Retina (tissue), 1 donor: ENCODE data around the gene SRPK3.
"Not testable (repeated sequence)": the region's sequence is repeated elsewhere in the genome, so short reads cannot be mapped to it uniquely, and the experiment has no call there.

ENCODE experiments used
- DNase-seq: peaks from one replicate; pipeline ENCODE4 v3.0.0-alpha.2; 2016

The SRPK3 gene

DNA sequence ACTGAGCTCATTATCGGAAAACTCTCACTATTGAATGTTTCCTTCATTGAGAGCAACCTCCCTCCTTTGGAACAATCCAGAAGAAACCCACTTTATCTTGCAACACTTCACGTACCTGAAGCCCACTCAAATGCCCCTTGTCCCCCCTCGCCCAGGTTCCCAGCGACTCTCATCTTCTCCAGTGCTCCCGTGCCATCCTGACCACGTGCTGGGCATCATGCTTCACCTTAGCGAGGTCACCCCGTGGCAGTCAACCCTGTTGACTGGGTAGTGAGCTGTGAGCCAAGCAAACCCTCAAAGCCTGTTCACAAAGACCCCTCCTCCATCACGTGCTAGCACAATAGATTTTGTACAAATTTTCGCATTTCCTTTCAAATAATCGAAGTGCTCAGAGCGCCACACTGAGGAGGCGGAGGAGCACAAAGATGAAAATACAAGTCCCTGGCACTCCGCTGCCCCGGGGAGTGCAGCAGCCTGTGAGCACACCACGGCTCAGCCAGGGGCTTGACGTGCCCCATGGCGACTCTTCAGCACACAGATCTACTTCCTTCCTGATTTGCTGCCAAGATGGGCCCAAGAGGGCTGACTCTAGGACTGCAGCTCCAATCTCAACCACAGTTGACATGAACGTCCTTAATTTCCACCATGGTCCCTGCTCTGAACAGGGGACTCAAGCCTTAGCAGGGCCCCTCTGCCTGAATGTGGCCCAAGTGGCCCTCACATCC is 33.9 kb downstream of the SRPK3 start:
- no peak for DNase-seq

DNA sequence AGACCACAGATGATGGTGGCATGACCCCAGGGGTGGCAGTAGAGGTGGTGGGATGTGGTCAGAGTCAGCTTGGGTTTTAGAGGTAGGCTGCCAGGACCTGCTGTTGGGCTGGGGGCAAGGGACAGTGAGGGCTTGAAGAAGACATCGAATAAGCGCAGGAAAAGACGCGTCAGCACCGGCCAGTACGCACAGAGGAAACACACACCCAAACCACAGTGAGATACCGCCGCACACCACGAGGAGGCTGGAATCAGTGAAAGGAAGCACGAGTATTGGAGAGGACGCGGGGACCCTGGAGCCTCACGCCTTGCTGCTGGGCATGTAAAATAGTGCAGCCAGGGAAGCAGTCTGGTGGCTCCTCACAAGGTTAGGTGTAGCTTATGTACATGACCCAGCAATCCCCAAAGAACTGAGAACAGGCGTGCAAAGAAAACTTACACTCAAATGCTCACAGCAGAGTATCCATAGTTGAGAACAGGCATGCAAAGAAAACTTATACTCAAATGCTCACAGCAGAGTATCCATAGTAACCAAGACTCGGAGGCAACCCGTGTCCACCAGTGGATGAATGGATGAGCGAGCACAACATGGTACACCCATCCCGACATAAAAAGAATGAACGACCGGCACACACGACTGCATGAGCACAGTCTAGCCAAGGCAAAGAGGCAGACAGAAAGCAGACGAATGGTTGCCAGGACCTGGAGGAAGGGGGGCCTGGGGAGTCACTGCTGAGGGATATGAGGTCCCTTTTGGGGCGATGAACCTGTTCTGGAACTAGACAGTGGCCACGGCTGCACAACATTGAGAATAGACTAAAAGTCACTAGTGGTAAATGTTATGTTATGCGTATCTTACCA is 36.2 kb downstream of the SRPK3 start:
- DNase-seq, result no peak

DNA sequence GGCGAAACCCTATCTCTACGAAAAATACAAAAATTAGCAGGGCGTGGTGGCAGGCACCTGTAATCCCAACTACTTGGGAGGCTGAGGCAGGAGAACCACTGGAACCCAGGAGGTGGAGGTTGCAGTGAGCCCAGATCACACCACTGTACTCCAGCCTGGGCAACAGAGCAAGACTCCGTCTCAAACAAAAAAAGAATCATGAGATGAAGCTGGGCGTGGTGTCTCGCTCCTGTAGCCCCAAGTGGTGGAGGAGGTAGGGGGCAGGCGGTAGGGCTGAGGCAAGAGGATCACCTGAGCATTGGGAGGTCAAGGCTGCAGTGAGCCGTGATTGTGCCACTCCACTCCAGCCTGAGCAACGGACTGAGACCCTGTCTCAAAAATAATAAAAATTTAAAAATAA is 37.2 kb downstream of the SRPK3 start:
- not testable (repeated sequence) for DNase-seq

DNA sequence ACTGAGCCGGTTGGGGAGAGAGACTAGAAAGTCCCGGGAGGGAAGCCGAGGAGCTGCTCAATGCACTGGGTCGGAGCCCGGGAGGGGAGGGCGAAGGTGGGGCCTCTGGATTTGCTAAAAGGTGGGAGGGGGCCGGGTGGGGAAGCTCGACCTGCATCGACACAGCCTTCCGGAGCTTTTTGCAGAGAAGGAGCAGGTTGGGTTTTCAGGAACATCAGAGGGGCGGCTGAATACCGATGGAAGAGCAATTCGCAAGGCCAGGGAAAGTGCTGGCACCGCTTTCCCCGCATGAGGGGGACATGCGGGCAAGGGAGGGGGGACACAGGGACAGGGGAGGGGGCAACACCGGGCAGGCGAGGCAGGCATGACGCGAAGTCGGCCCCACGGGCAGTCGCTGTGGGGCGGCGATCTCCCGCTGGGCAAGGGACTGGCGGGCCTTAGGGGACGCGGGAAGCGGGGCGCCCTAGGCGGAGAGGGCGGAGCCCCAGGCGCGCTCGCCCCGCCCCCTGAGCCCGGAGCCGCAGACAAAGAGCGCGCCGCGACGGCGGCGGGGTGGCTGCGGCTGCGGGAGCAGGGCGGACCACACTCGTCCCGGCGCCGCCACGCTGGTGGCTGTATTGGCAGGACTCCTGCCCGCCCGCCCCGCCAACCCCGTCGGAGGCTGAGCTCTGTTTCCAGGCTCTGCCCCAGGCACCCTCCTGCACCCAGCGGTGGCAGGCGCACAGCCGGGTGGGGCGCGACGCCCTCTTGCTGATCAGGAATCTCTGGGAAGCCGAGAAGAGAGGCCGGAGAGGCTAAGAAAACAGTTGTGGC is 37.9 kb downstream of the SRPK3 start:
- DNase-seq, result peak; percentile 82

DNA sequence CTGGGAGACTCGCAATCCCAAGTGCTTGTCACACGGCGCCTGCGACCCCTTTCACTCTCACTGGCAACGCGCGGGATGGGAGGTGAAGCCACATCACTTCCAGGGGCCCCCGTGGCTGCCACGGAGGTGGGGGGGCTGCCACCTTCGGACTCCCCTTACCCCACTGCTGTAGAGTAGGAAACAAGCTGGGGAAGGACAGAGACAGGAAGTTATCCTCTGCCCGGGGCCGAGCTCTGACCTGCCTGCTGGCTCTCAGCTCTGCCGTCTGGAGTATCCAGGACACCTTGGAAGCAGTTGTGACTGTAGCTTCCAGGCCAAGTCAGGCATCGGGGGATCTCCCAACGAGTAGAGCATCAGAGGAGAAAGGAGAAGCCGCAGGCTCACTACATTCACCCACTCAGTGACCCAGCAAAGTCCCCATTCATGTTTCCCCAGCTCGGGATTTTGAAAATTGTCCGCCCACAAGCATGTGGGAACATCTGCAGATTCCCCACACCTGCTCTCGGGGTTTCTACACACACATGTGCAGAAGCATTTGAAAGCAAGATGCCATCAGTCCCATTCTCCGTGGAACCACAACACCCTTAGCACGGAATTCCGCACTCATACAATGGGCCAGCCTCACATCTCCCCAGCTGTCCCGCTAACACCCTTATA is 38.7 kb downstream of the SRPK3 start:
- DNase-seq, result no peak

DNA sequence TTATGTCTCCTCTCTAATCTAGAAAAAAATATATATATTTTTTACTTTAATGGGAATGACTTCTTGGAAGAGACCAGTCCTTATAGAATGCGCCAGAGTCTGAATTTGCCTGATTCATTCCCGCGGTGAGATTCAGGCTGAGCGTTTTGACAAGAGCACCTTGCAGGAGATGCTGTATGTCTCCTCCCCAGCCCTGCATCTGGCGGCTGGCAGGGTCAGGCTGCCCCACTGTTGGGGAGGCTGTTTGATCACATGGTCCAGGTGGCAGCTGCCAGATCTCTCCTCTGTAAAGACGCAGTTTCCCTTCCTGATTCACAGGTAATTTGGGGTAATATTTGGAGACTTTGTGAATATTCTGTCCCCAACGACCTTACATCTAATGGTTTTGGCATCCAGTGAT is 39.8 kb downstream of the SRPK3 start:
- no peak for DNase-seq

DNA sequence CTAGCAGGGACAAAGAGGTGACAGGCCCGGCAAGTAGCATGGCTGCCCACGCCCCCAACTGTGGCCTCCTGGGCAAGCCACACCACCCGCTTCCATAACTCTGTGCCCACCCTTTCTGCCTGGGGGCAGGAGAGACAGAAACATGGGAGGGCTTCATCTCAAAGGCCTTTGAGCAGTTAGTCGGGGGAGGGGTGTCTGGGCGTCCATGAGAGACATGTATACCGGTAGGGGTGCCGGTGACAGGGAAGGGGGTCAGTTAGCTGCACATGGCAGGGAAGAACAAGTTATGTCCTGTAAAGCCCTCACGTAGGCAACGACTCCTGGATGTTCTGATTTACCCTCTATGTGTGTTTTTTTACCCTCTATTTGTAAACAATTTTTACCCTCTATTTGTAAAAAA is 40.2 kb downstream of the SRPK3 start:
- no peak for DNase-seq

DNA sequence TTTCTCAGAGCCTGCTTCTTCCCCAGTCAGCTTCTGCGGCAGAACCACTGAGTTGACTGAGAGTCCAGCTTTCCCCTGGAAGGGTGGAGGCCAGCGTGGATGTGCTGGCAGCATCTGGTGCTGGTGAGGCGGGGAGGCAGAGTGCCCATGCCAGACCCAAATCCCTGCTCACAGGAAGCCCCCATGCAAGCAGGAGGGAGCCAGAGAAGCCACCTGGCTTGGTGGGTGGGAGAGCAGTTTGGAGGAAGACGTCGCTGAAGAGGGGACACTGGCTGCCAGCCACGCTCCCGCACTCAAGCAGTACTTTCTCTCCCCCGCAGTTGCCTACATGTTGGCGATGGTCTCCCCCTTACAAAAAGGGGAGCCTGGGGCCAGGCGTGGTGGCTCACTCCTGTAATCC is 43.5 kb downstream of the SRPK3 start:
- DNase-seq, result no peak

DNA sequence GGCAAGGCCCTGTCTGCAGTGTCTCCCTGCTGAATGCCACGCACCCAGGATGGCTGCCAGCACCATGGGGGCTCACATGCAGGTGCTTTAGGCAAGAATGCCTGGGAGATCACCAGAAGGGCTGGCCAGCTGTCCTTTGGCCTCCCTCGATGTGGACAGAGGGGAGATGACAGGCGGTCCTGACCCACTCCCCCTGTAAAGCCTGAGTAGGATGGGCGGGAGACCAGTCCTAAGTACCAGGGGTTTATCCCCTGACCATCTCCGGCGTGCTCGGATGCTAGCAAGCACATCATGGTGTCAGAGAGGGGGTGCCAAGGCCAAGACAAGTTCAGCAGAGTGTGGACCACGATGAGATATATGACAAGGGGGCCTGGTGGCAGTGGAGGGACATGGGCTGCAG is 44.2 kb downstream of the SRPK3 start:
- no peak for DNase-seq

DNA sequence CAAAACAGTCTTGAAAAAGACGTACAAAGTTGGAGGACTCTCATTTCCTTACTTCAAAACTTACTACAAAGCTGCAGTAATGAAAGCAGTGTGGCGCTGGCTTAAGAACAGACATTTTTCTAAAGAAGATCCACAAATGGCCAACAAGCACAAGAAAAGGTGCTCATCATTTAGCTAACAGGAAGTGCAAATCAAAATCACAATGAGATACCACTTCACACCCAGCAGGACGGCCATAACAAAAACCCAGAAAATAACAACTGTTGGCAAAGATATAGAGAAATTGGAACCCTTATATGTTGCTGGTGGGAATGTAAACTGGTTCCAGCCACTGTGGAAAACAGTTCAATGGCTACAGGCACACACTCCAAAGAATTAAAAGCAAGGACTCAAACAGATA is 46.2 kb downstream of the SRPK3 start:
- no peak for DNase-seq

DNA sequence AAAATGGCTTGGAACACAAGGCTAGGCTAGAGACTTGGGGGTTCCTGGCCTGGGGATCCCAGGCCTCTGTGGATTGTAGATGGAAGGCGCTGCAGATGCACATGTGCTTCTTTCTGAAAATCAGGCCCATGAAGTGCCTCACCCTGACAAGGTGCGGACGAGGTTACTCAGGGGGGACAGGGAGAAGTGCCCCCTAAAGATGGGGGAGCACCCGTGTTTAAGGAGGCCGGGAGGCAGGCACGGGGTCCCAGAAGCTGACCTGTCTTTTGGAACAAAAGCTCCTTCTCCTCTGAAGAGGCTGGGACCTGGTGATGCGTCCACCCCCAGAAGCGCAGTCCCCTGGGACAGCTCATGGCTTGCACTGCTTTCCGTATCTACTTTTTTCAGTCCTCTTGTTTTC is 47.1 kb downstream of the SRPK3 start:
- DNase-seq, result no peak

DNA sequence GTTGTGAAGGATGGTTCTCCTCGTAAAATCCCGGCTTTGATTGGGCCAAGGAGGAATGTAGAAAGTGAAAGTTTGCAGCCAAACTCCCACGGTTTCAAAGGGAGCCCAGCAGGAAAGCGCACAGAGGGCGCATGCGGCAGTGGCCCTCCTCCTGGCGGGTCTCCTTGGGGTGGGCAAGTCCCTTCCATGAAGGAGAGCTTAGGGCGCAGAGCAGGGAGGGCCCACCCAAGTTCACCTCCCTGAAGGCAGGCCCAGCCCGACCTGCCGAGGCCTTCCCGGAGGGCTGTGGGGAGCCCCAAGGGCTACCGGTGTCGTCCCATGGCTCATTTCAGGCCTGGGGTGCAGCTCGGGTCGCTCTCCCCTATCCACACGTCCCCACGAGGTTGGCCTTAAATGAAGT is 47.5 kb downstream of the SRPK3 start:
- no peak for DNase-seq

DNA sequence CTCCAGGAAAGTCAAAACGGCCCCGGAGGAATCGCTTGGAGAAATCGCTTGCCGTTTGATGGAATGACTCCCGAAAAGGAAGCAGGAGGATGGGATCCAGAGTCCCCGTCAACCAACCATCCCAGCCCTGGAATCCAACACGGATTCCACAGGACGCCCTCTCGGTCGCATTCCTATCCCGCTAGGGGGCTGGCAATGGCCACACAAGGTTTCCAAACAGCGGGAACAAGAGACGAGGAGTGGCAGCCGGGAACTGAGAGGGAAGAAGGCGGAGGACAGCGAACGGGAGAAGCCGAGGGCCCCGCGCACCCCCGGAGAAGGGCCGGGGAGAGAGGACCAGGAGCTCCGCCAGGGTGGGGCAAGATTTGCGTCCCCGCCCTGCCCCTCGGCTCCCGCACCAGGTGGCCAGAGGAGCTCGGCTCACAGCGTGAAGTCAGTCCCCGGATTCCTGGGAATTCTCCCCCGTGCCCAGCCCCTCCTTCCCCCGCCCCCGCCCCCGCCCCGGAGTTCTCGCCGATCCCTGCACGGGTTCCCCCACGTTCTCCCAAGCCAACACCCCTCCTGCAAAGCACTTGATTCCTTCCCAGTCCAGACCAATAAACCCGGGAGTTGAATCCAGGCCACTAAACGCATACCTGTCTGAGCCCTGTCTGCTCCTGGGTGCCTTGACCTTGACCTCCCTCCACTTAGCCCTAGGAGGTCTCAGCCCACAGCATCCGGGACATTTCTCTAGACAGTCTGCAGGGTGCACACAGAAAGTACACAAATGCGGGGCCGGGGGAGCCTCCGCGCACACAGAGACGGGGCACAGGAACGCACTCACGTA is 48.1 kb downstream of the SRPK3 start:
- DNase-seq, result peak; percentile 34

DNA sequence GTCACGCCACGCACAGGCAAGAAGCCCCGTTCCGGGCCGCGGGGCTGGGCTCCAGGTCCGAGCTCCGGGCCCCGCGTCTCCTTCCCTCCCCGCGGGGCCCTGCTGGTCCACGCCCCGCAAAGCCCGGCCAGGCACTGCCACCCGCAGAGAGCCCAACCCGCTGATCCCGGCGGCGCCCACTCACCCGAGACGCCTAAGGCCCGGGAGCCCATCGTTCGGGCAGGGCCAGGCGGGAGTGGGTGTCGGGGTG is 48.6 kb downstream of the SRPK3 start:
- DNase-seq, result peak; percentile 49

DNA sequence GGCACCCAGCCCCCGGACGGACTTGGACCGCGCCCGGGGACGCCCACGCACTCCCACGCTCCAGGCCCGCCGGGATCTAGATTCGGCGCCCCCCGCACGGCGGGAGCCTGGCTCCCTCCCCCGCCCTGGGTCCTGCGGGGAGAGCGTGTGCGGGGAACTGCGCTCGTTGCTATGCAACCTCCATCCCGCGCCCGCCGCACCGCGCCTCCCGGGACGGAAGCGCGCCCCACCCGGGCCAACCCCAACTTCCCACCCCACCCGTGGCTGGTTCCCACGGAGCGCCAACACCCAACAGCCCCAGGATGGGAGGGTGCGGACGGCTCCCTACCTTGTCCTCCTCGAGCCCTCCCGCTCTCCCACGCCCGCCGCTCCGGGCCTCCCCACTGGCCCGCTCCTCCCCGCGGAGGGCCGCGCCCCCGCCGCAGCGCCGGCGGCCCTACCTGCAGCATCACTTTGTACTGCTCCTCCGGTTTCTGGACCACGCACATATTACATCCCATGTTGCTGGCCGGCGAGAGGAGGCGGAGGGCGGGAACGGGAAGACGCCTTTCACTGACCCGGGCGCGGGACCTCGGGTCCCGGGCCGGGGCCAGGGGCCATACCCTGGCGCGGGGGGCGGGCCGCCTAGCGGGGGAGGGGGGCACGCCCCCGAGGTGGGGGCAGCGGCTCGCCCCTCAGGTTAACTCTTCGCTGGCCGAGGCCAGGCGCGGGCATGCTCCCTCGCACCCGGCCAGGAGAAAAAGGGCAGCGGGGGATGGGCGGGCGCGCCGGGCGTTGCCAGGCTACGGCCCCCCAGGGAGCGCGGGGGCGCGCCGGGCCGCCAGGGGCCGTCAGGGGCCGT is 49.2 kb downstream of the SRPK3 start, which contains the start of gene PDZD4:
Gene PDZD4, minus strand, starts transcription at position 746 of the 841 bp plus-strand sequence. Its CDS starts 246 bp downstream, at position 500.
- peak; percentile 27 for DNase-seq

DNA sequence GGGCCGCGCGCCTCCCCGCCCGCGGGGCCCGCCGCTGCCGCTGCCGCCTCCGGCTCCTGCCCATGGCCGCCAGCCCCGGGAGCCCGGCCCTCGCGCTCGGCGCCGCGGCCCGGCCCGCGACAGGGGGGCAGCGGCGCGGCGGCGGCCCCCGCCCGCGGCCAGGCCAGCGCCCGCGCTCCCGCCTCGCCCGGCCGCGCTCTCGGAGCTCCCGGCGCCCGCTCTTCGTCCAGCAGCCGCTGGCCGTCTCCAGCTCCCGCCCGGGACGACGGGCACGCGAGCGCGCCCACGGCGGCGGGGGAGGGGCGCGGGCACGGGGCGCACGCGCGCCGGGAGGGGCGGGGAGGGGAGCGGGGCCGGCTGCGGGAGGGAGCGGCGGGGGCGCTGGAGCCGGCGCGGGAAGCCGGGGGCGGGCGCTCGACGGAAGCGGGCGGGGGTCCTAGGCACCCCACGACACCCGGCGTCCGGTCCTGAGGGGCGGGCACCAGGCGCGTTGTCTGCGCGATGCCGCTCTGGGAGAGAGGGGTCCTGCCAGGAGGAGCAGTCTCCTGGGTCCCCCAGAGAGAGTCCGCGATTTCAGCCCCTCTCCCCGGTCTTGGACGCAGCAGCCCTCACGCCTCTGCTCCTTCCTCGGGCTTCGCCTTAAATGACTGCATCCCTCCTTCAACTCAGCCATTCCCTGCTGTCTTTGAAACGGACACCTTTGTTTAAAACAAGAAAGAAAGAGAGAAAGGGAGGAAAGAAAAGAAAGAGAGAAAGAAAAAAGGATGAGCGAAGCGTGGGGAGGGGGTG is 50.0 kb downstream of the SRPK3 start:
- peak; percentile 47 for DNase-seq

DNA sequence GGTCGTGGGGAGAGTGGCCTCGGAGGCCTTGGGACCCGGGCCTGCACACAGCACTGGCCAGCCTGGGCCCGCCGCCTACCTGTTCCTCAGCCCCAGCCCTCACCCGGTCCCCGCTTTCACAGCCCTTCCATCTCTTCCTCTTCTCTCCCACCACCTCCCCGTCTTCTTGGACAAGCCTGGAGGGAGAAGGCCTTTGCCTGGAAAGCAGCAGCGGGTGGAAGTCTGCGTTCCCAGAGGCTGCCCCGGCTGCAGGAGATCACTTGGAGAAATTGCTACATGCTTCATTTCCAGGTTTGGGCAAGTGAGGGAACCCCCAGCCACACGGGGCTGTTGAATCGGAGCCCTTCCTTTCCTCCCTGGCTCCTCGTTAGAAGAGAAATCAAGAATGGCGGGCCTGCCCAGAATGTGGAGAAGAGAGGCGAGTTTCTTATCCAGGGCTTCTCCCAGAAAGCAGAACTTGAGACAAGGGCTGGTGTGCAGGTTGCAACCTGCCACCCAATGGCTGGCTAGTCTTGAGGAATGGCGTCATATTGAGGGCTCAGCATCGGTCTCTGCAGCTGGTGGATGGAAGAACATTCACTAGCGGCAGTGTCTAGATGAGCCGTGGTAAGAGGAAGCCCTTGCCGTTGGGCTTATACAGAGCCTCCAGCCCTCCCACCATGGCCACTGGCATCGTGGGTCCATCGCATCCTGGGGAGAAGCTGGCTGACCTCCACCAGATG is 50.7 kb downstream of the SRPK3 start:
- DNase-seq, result peak; percentile 29

DNA sequence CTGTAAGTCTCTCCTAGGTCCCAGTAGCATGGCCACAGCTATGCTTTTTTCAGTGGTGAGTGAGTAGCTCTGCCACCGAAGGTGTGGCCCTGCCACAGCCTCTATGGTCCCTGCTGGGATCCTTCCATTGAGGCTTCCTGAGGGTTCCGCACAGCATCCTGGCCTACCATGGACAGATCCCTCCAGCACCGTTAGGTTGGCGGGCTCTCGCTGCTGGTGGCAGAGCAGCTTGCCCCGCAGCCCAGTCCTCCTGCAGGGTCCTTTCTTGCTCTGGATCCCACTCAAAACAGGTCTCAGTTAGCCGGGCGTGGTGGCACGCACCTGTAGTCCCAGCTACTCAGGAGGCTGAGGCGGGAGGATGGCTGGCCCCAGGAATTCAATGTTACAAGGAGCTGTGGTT is 51.9 kb downstream of the SRPK3 start:
- no peak for DNase-seq
